Neural progenitor cell (in vitro differentiated cells): Measurements from ENCODE around the gene CCSER2.
"Not testable (repeated sequence)": the region's sequence is repeated elsewhere in the genome, so short reads cannot be mapped to it uniquely, and the experiment has no call there.

Experiments
- EZH2 ChIP-seq: fragments of 200-600 bp; sonication (generic); IDR thresholded peaks from 2 replicates; pipeline ENCODE4 v1.6.1; 2017; ENCODE audit warnings: antibody characterized with exemption, mild to moderate bottlenecking, moderate library complexity
- TF ChIP-seq, protein P1 (sequence below): fragments of 200-600 bp; sonication (generic); IDR thresholded peaks from 2 replicates; pipeline ENCODE4 v1.5.1; 2017; ENCODE audit warnings: antibody characterized with exemption, mild to moderate bottlenecking

GRCh38 chr10:84499039-84499438 is 170.7 kb downstream of the CCSER2 start:
- not testable (repeated sequence) for TF ChIP-seq EZH2
- TF ChIP-seq, protein P1, sequence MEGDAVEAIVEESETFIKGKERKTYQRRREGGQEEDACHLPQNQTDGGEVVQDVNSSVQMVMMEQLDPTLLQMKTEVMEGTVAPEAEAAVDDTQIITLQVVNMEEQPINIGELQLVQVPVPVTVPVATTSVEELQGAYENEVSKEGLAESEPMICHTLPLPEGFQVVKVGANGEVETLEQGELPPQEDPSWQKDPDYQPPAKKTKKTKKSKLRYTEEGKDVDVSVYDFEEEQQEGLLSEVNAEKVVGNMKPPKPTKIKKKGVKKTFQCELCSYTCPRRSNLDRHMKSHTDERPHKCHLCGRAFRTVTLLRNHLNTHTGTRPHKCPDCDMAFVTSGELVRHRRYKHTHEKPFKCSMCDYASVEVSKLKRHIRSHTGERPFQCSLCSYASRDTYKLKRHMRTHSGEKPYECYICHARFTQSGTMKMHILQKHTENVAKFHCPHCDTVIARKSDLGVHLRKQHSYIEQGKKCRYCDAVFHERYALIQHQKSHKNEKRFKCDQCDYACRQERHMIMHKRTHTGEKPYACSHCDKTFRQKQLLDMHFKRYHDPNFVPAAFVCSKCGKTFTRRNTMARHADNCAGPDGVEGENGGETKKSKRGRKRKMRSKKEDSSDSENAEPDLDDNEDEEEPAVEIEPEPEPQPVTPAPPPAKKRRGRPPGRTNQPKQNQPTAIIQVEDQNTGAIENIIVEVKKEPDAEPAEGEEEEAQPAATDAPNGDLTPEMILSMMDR, result not testable (repeated sequence)
